ENCODE measurements around the gene HOXD3. TPM values are rescaled to one million over a fixed set of nuclear protein-coding genes. Genes with fewer than 3 reads are reported as not detected.
A peak's percentile ranks its signal among the peaks of the same experiment; 100 is the strongest.

The HOXD3 gene
- total and polyA plus RNA-seq, 4 donors: not detected

GRCh38 chr2:176125772-176126054, 31.4 kb upstream of the HOXD3 start:
- no peak overlapping the region for H3K9ac ChIP-seq (ENCODE audit: low read depth in 1 of 2, low read length in 2 of 2)
- TF ChIP-seq RXRA (IDR thresholded peaks at IDR 0.05): no peak
- TF ChIP-seq CTCF (IDR thresholded peaks at IDR 0.05; ENCODE audit: low read depth, low read length, missing input control): no peak
- no peak for TF ChIP-seq RAD21 (IDR thresholded peaks at IDR 0.05)
- no peak for TF ChIP-seq GABPA (IDR thresholded peaks at IDR 0.05 in 1 of 2, conservative IDR thresholded peaks at IDR 0.05 in 1 of 2)
- no peak for TF ChIP-seq MAX (IDR thresholded peaks at IDR 0.05)
- no peak for TF ChIP-seq EGR1 (IDR thresholded peaks at IDR 0.05; ENCODE audit: low read depth in 2 of 2)
- no peak for TF ChIP-seq HNF4G (IDR thresholded peaks at IDR 0.05)
- TF ChIP-seq FOXA2 (IDR thresholded peaks at IDR 0.05): no peak
- peaks cover 4 to 18% (median 13%) of the 10 kb centered on the region in 4 donors for H3K4me1 ChIP-seq (ENCODE audit: control insufficient read depth in 4 of 4, insufficient read depth in 4 of 4, low read length in 3 of 4)
- H3K36me3 ChIP-seq (ENCODE audit: control insufficient read depth in 4 of 4, insufficient read depth in 3 of 4, low read depth in 1 of 4, low read length in 3 of 4): no peaks in the 10 kb centered on the region
- peaks cover 15 to 40% (median 25%) of the 10 kb centered on the region in 4 donors for H3K27me3 ChIP-seq (ENCODE audit: control insufficient read depth in 4 of 4, insufficient read depth in 4 of 4, low read length in 3 of 4)
- no peak overlapping the region for H3K27ac ChIP-seq (ENCODE audit: low read depth in 1 of 2, low read length in 2 of 2)
- WGBS: 17% methylated on average over 6 of the region's 6 CpGs
- DNase-seq (ENCODE audit: low spot score): no peak
- H3K4me3 ChIP-seq (ENCODE audit: low read depth in 1 of 3, low read length in 3 of 3): no peak overlapping the region
- H3K9me3 ChIP-seq (ENCODE audit: control insufficient read depth in 4 of 4, low read length in 3 of 4): peaks cover 0 to 3% (median 0%) of the 10 kb centered on the region in 4 donors

GRCh38 chr2:176126929-176127773, 30.0 kb upstream of the HOXD3 start:
- peak; percentile 76 for DNase-seq (ENCODE audit: low spot score)
- no peaks in the 10 kb centered on the region for H3K36me3 ChIP-seq (ENCODE audit: control insufficient read depth in 4 of 4, insufficient read depth in 3 of 4, low read depth in 1 of 4, low read length in 3 of 4)
- H3K4me3 ChIP-seq (ENCODE audit: low read depth in 1 of 3, low read length in 3 of 3): no peak overlapping the region
- peaks cover 6 to 20% (median 13%) of the 10 kb centered on the region in 4 donors for H3K4me1 ChIP-seq (ENCODE audit: control insufficient read depth in 4 of 4, insufficient read depth in 4 of 4, low read length in 3 of 4)
- WGBS: 3% methylated on average over 13 of the region's 13 CpGs
- no peak for TF ChIP-seq JUND (IDR thresholded peaks at IDR 0.05)
- no peak for TF ChIP-seq ZBTB33 (IDR thresholded peaks at IDR 0.05)
- peak; percentile 94 for TF ChIP-seq CTCF (IDR thresholded peaks at IDR 0.05; ENCODE audit: low read depth, low read length, missing input control)
- TF ChIP-seq TAF1 (conservative IDR thresholded peaks at IDR 0.05): no peak
- no peak for TF ChIP-seq FOXA2 (IDR thresholded peaks at IDR 0.05)
- peak; percentile 88 to 89 for TF ChIP-seq RAD21 (IDR thresholded peaks at IDR 0.05)
- peak; percentile 31 for TF ChIP-seq ATF3 (IDR thresholded peaks at IDR 0.05)
- peaks cover 0 to 10% (median 0%) of the 10 kb centered on the region in 4 donors for H3K9me3 ChIP-seq (ENCODE audit: control insufficient read depth in 4 of 4, low read length in 3 of 4)
- H3K27ac ChIP-seq (ENCODE audit: low read depth in 1 of 2, low read length in 2 of 2): no peak overlapping the region
- no peak overlapping the region for H3K9ac ChIP-seq (ENCODE audit: low read depth in 1 of 2, low read length in 2 of 2)
- H3K27me3 ChIP-seq (ENCODE audit: control insufficient read depth in 4 of 4, insufficient read depth in 4 of 4, low read length in 3 of 4): peaks cover 10 to 42% (median 25%) of the 10 kb centered on the region in 4 donors

All from liver (tissue), 9 donors.